Activated CD8-positive, alpha-beta memory T cell treated with anti-CD3 and anti-CD28 coated beads, Interleukin-2, amount 50 U/mL, for 4 hours (primary cell): Measurements from ENCODE around the gene RFC1.
"Not testable (repeated sequence)": the region's sequence is repeated elsewhere in the genome, so short reads cannot be mapped to it uniquely, and the experiment has no call there.

ENCODE experiments used
- DNase-seq: peaks from one replicate; pipeline ENCODE4 v3.0.0-alpha.2; 2020

Gene RFC1

DNA sequence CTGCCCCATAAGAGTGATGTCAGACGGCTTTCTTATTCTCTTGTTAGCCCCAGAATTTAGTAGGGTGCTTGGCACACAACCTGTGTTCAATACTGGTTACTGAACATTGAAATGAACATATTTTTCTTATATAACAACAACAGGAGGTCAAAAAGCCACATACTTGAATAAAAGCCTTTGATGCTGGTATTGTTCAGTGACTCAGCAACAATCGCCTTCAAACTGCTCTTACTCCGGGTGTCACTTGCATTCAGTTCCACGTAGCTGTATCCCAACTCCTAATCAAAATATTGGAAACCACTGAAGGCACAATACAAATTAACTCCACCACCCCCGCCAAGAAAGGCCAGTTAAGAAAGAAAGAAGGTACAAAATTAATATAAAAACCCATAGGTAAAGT, 61.5 kb downstream of the RFC1 start:
- DNase-seq = no peak

DNA sequence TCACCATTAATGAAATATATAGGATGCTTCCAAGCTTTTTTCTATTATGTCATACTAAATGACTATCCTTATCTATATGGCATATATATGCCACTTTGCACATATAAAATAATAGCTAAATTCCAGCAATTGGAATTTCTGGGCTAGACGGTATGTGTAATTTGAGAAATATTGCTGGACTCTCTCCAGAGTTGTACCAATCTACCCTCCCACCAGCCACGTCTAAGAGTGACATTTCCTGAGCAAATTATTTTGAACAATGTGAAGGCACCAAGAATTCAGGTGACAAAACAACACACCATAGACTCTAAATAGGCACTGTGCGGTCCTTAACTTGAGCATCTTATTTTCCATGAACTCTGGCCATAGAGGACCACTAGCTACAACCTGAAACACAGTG, 62.3 kb downstream of the RFC1 start:
- no peak for DNase-seq

DNA sequence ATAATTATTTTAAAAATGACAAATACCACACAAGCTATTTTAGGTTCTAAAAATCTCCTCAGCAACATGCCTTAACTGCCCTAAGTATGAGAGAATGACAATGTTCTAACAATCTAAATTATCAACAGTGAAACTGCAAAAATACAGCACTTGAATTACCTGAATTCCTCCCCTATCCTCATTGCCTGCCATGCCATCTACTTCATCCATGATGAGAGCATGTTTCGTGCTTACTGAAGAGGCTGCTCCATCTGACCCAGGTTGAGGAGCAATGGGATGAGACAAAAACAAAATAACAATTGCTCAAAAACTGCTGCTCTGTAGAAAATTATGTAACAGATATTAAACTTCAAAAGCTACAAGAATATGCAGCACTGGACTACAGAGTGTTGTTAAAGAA, 63.3 kb downstream of the RFC1 start:
- no peak for DNase-seq

DNA sequence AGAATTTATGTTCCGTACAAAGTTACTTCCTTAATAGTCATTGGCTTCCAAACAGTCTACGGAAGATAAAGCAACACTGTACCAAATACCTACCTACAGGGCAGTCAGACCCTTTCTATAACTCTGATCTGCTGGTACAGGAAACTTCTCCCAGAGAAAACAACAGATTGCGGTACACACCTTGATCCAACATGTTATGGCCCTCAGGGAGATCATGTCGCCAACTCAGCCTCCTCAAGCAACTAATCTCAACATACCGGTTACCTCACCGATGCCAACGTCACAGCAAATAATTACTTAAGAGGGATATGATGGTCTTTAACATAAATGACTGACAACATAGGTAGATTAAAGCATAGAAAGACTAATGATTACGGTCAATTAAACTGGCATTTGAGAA, 70.4 kb downstream of the RFC1 start:
- no peak for DNase-seq

DNA sequence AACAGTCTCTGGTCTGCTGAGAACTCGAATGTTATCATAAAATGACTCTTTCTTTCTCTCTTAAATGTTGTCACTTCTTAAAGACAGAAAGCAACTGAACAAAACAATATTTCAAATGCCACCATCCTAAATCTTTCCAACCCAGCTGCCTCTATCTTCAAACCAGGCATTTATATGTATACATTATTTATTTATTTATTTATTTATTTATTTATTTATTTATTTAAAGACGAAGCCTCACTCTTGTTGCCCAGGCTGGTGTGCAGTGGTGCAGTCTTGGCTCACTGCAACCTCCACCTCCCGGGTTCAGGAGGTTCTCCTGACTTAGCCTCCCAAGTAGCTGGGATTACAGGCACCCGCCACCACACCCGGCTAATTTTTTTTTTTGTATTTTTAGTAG, 73.7 kb downstream of the RFC1 start:
- not testable (repeated sequence) for DNase-seq

DNA sequence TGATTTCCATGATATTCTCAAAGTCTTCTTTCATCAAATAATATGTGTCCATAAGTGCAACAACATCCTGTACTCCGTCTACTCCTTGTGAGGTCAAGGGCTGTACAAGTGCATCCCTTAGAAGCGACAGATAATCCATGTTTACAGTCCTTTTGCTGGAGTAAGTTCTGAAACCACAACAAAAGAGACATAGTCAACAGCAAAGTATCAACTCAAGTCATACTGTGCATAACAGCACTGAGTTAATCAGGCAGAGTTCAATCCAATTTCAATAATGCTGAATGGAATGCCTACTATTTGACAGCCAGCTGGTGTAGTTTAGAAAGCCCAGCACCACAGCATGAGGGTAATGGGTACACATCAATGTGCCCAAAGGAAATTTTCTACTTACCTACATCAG, 74.5 kb downstream of the RFC1 start:
- DNase-seq = no peak

DNA sequence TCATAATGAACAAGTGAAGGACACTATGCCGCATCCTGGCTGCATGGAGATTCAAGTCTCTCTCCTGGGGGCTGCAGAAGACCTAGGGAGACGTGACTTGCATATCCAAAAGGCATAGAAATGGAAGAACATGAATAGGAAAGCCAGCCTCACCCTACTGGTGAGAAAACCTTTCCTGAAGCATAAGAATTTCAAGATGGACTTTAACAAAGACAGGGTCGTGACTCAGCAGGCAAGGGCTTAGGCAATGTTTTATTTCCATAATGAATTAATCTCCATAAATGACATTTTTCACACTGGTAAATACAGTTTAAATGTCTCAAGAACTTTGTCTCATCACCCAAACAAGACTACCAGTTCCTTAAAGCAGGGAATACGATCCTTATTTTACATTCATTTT, 78.9 kb downstream of the RFC1 start:
- DNase-seq = no peak

DNA sequence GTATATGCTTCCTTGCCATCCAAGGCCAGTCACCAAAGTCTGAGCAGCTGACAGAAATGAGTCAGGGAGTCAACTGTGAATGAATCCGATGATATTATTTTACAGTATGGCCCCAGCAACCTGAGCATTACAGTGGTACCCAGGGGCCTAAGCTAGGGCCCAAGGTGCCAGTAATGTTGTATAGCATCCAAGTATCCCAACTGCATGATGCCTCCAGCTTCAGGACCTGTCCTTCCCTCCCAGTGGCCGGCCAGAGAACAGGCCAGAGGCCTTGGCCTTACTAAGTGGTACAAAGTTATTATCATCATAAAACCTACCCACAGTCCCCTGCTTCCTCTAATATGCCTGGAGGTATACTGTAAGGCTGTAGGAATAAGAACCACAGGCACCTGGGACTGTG, 79.9 kb downstream of the RFC1 start:
- DNase-seq = no peak

DNA sequence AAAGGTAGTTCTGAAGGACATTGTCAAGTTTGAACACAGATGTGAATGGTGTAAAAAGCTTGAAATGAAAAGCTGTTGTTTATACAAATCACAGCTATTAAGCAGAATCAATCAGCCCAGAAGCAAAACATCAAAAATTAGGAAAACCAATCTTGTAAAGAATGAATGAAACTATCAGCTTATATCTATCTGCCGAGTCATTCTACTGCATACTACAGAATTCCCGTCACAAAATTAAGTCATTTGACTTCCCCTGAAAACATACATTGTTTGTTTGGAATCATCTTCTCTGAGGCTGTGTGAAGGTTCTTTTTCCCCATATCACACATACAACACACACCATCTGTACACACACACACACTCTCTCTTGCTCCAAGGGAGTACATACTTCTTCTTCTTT, 80.3 kb downstream of the RFC1 start:
- no peak for DNase-seq

DNA sequence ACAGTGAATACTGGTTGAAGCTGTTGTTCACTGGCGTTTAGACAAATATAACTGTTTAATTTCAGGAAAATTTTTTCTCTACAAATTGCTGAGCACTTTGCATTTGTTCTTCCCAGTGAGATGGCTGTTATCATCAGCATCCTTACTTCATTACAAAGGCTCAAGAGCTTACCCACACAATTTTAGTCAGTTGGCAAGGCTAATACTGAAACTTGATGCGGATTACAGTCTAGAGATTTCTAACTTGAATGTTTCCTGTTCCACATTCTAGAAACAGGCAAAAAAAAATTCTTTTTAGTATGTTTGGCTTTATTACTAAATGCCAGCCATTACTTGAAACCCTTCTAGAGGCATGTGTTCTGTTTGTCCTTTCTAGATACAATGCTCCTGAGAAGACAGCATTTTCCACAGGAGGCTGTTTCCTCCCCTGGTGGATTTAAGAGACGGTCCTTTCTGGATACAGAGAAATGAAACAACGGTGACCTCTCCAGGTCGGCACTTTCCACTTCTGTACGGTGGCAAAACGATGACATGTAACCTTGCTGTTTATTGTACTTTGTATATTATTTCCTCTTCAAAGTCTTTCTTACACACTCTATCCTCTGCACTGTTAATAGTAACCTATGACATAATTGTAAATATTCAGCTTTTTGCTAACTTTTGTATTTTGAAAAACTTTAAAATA, 80.9 kb downstream of the RFC1 start:
- no peak for DNase-seq

DNA sequence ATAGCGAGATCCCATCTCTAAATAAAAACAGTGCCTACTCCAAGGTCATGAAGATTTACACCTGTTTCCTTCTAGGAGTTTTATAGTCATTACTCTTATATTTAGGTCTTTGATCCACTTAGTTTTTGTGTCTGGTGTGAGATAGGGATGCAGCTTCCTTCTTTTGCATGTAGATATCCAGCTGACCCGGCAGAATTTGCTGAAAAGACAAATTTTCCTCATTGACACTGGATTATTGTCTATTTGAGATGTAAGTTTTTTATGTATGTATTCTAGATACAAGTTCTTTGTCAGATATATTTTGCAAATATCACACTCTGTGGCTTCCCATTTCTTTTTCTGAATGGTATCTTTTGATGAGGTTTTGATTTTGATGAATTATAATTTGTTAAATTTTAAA, 85.4 kb downstream of the RFC1 start:
- no peak for DNase-seq

DNA sequence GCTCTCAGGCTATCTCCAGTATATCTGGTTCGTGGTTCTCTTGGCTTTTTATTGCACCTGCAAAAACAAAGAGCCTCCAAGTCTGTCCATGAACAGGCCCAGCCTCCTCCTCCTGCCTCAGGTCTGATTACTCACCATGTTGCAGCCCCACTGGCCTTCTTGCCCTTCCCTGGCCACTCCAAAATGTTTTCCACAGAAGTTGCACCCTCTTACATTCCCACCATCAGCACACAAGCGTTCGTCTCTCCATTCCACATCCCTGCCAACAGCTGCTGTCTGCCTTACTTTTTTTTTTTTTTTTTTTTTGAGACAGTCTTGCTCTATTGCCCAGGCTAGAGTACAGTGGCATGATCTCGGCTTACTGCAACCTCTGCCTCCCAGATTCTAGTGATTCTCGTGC, 86.7 kb downstream of the RFC1 start:
- DNase-seq = no peak

DNA sequence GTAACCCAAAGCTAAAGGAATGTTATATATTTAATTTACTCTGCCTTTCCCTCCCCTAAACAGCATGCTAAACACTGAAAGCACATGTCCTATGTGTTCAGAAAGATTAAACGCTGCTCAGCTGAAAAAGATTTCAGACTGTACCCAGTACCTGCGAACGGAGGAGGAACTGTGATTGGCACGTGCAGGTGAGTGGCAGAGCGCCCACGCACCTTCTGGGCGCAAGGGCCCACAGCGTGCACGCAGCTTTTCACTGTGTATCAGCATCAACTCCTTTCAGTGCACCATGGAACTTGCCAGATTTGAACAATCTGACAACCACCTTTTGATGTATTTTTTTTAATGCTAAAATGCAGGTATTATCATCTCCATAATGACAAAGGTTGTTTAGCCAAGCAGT, 87.7 kb downstream of the RFC1 start:
- no peak for DNase-seq

DNA sequence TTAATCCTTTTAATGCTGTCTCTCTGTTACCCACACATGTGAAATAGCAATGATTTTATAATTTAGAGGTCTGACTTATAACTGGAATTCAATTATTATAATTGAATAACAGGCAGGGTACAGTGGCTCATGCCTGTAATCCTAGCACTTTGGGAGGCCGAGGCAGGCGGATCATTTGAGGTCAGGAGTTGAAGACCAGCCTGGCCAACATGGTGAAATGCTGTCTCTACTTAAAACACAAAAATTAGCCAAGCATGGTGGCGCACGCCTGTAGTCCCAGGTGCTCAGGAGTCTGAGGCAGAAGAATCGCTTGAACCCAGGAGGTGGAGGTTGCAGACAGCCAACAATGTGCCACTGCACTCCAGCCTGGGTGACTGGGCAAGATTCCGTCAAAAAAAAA, 88.5 kb downstream of the RFC1 start:
- not testable (repeated sequence) for DNase-seq

DNA sequence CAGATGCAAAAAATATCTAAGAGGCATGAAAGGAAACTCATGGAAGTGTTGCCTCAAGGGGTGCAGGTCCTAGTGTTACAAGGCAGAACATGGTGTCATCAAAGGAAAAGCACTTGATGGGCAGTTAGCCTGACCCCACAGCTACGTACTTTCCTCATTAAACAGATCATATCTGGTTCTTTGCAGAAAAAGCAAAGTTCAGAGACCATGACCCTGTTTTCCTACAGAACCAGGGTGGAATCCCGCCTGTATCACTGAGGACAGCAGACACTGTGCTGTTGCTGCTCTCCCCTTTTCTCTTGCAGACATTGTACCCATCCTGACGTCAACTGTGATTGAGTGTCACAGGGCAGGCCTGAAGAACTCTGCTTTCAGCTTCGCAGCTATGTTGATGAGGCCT, 91.7 kb downstream of the RFC1 start:
- DNase-seq = no peak

DNA sequence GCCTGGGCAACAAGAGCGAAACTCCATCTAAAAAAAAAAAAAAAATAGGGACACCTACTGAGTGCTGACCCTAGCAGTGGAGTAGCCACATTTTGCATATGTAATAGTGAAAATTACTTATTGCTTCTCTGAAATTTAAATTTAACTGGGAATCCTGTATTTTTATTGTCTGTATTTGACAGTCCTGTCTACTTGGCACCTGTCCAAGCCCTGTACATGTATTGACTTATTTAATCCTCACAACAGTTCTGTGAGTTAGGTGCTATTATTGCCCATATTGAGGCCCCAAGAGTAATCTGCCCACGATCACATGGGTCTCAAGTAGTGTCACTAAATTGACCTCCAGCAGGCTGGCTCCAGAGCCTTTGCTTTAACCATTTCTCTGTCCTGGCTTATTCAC, 102.3 kb downstream of the RFC1 start:
- DNase-seq = no peak

DNA sequence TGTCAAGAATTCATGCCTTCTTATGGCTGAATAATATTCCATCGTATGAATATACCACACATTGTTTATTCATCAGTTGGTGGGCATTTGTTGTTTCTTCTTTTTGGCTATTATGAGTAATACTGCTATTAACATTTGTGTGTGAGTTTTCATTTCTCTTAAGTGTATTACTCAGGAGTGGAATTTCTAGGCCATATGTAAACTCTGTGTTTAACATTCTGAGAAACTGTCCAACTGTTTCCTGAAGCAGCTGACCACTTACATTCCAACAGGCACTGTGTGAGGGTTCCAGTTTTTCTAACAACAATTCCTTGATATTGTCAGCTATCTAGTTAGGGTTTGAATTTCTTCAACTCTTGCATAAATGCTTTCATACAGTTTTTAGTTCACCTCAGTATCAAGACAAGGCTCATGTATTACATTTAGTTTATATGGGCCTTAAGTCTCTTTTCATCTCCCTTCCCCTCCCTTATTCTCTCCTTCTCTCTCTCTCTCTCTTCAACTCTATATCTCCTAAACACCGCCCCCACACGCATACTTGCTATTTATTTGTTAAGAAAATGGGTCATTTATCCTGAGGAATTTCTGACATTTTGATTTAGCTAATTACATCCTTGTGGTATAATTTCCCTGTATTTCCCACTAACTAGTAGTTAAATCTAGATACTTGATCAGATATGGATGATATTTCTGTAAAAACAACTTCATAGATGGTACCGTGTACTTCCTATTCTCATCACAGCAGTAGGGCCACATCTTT, 106.4 kb downstream of the RFC1 start:
- DNase-seq = no peak

DNA sequence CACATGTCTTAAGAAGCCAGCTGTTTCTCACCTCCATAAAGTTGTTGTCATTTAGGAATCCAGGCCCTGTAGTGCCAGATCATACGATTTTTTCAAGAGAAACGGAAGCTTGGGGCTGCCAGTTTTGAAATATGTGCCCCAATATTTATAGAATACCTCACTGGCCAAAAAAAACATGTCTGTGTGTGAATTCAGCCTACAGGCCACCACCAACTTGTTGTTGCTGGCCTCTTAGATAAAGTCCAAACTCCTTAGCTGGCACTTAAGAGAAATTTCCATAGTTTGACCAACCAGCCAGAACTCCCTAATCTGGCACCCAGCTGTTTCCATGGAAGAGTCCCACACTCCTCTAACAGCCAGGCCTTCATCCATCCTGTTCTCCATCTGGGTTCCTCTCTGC, 109.7 kb downstream of the RFC1 start:
- no peak for DNase-seq

DNA sequence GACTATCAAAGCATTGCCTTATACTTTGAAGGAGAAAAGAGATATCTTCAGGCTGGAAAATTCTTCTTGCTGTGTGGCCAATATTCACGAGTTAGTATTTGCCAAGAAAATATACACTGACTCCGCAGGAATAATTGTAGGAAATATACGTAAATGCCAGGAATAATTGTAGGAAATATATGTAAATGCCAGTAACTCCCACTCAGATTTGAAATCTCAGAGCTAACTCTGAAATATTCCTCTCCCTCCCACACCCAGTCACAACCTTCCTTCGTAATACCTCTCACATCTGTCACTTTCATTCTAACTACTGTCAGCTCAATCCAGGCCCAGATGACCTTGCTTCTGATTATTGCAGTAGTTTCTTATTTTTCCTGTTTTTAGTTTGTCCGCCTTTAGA, 110.3 kb downstream of the RFC1 start:
- no peak for DNase-seq

DNA sequence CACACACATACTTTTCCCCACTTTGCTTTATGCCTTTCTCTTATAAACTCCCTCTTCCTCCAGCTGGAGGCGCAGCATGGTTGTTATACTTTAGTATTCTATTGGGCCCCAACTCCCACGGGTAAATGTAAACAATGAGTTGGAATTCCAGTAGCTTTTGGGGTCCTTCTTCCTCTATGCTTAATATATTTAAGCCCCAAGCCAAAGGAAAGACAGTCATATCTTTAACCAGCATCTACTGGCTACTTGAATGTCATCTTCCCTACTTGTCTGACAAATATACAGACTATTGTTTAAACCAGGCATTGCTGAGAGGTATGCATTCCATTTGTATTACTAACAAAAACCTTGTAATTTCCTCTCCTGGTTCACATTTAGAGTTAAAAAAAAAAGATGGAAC, 110.9 kb downstream of the RFC1 start:
- DNase-seq = no peak

DNA sequence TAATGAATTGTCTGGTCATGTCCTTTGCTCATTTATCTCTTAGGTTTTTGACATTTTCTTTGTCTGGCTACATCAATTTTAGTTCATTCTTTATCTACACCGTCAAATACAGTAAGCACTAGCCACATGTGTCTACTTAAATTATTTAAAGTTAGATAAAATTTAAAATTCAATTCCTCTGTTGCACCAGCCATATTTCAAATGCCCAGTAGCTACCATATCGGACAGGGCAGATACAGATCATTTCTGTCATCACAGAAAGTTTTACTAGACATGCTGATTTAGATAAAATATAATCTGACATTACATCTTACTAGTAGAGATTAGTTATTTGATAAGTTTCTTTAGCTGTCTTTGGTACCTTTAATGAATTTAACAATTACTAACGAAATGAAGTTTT, 122.7 kb downstream of the RFC1 start:
- no peak for DNase-seq
